Fibroblast of skin of abdomen (primary cell): Measurements from ENCODE around the gene PTER.

Experiments used
- DNase-seq: peaks from one replicate; pipeline ENCODE4 v3.0.0-alpha.2; 2013

PTER gene

DNA sequence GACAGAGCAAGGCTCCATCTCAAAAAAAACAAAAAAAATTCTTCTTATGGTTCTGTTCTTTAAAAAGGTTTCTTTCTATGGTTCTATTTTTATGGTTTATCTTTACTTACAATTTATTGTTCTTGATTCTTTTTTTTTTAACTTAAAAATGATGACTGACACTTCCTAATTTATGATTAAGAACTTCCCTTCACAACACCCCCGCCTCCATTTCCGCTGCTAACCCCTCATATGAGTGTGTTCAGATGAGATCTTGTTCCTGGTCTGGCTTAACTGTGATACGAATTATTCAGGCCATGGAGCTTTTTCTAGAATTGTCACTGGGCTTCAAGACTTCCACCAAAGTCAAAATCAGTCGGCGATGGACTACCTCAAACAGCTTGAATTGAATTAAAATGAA lies 33.9 kb downstream of the PTER start:
- no peak for DNase-seq

- DNase-seq = no peak
Observed at GRCh38 chr10:16472828-16473227, 36.0 kb downstream of the PTER start.

- DNase-seq = no peak
Observed at GRCh38 chr10:16477757-16478156, 40.9 kb downstream of the PTER start.

- DNase-seq = no peak
Observed at GRCh38 chr10:16478801-16479200, 42.0 kb downstream of the PTER start.

DNA sequence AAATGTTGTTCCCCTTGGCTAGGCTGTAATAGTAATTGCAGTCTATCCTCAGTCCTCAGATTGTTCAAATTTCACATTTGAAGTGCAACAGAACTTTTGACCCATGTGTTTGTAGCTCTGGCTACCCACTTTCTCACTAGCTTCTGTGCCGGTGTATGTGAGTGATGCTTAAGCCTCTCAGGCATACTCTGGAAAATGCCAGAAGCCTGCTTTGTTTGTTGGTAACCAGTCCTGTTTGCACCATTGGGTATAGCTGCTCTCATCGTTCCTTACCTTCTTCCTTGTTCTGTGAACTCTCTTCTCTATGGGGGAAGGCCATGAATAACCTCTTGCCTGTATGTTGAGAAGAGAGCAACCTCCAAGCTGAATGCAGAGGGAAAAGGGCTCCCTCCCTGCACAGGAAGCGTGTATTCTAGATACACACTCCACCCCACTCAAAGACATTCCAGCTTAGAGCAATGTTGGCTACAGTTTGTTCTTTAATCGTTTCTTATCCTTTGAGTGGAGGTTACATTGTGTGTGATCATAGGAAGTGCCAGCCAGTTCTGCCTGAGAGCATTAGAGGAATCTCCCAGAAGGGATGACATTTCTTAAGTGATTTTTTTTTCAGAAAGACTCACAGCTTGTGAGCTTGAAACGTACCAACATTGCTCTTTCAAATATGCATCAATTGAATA lies 44.4 kb downstream of the PTER start:
- no peak for DNase-seq

- DNase-seq = no peak
Observed at GRCh38 chr10:16483241-16483917, 46.6 kb downstream of the PTER start.

- DNase-seq = no peak
Observed at GRCh38 chr10:16490511-16490910, 53.7 kb downstream of the PTER start.

DNA sequence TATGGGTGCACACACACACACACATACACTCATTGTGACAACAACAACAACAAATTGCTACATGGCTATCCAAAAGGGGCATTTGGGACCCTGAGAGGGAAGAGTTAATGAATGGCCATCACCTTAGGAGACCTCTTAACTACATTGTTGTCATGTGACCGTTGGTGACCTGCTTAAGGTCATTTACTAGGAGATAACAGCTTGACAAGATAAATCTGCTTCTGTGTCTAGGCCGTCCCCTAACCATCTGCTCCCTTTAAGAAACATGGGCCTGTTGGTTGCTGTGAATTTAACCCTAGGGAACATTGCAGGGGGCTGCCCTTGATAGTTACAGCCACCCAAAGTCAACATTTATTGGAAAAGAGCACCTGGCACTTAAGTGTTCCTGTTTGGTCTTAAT lies 55.1 kb downstream of the PTER start:
- no peak for DNase-seq

- DNase-seq = no peak
Observed at GRCh38 chr10:16493884-16494536, 57.2 kb downstream of the PTER start.

DNA sequence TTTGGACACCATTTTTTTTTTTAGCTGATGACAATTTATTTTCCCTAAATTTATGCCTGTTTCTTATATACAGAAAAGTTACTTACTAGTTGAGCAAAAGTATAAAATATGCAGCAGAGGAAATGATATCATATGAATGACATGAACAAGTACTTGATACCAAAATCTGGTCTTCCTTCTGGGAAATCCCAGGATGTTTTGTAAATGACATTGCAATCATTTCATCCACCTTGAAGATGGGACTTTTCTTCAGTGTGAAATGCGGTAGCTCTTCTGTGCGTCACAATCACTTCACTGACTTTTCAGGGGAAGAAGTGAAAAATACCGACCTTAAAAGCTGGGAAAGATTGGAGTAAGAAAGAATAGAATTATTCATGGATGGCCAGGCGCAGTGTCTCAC lies 61.1 kb downstream of the PTER start:
- no peak for DNase-seq

DNA sequence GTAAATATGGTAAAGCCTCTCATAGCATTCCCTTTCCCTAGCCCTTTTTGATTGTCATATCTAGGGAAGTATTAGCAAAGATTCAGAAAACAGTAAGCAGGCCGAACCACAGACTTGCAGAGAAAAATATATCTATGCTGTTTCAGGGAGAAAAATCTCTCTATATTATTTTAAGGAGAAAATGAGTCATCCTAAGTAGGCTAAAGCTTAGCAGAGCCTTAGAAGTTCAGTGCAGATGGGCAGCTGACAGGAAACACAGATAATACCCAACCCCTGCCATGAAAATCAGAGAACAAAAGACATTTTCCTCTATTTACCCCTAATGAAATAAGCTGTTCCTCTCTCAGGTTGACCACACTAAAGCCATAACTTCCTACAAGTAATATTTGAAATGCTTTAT lies 68.4 kb downstream of the PTER start:
- DNase-seq = no peak

- peak; percentile 8 for DNase-seq
Observed at GRCh38 chr10:16509996-16510395, 73.2 kb downstream of the PTER start.

DNA sequence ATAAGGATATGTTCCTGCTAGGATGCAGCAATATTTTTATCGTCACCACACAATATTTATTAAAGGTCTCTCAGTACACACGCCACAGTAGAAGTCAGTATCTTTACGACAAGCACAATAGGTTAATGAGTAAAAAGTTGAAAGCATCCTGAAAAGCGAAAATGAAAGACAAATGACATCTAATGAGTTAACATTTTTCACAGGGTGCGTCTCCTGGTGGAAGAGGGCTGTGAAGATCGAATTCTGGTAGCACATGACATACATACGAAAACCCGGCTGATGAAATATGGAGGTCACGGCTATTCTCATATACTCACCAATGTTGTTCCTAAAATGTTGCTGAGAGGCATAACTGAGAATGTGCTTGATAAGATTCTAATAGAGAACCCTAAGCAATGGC lies 74.0 kb downstream of the PTER start:
- no peak for DNase-seq

- no peak for DNase-seq
Observed at GRCh38 chr10:16518822-16519221, 82.0 kb downstream of the PTER start.

- no peak for DNase-seq
Observed at GRCh38 chr10:16519250-16519907, 82.6 kb downstream of the PTER start.

DNA sequence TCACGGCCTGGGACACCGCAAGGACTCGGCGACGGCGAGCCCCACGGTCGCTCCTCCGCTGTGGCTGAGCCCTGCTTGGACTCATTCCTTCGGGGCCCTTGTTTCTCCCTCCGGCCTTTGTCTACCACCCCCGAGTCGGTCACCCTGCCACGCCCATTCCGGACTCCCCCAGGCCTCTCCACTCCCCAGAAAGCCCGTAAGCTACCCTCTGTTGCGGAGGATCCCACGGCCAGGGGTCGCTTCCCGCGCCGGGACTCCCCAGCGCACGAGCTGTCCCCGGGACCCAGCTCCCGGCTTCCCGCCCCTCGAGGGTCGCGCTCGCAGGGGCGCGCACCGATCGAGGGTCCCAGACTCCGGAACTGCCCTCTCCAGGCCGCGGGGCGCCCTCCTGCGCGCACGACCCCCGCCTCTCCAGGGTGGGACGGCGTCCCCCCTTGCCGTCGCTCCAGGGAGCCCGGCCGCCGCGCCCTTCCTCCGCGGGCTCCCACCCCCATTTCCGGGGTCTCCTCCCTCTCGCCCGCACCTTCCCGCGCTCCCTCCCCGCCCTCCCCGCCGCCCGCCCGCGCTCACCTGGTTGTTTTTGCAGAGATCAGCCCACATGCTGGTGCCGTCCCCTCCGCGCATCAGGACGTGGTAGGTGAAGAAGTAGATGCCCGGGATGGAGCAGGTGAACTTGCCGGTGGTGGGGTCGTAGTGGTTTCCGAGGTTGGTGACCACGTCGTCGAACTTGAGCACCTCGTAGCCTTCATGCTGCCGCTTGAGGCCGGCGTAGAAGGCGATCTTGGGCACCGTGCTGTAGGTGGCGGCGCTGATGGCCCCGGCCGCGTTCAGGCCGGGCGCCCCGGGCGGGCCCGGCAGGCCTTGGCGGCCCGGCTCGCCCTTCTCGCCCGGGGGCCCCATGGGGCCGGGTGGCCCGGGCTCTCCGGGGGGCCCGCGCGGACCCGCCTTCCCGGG lies 83.4 kb downstream of the PTER start:
- no peak for DNase-seq

GRCh38 chr10:16520900-16521299 lies 84.1 kb downstream of the PTER start:
- peak; percentile 9 for DNase-seq

DNA sequence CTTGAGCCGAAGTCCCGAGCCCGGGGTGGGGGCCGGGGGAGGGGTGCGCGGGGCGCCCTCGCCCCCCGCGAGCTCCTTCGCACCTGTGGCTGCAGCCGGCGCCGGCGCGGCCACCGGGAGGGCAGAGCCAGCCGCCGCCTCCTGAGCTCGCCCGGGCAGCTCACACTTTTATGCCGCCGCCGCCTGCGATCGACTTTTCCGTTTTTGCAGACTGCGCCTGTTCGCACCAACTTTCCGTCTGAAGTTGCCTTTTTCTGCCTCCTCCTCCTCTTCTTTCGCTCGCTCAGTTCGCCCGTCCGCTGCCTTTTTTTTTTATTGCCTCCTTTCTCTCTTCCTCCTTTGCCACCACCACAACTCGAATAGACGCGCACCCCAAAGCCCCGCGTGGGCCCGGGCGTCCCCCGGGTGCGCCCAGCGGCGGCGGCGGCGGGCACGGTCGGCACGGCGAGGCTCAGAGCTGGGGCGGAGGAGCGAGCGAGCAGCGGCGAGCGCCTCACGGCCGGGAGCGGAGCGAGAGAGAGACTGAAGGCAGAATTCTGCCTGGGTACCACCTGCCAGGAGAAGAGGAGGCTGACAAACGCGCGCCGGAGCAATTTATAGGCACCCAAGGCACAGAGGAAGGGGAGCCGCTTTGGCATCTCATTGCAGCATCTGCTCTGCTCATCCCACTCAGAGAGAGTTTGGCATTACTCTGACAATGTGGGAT lies 84.7 kb downstream of the PTER start, which contains the start of gene C1QL3:
TSS of gene C1QL3 (minus strand) at position 569 of the 706 bp plus-strand sequence. CDS start 814 bp downstream, outside the sequence.
- peak; percentile 17 for DNase-seq

DNA sequence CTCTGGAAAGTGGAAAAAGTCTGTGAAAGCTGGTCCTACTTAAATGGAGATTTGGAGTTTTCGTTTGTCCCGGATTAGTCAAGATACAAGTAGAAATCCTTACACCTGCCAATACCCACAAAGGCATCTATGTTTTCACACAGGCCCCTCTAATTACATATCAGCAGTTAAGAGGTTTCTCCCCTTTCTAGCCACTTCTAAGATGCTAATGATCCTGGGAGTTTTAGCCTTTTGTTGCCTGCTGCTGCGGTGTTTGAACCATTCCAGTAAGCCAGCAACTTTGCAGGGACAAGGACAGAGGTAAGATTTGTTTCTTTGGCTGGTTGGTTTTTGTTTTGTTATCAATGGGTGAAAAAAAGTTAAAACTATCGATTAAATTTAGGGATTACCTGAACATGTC lies 90.6 kb downstream of the PTER start:
- no peak for DNase-seq

GRCh38 chr10:16529853-16530252 lies 93.0 kb downstream of the PTER start:
- no peak for DNase-seq

GRCh38 chr10:16536155-16536554 lies 99.3 kb downstream of the PTER start:
- no peak for DNase-seq
